OCI-LY3 (cell line): Measurements from ENCODE around the gene PARD3.

ENCODE experiments used
- CTCF ChIP-seq: fragments of 200-600, 300-600 bp; sonication (generic); IDR thresholded peaks from 2 replicates; pipeline ENCODE4 v1.5.1; 2014; ENCODE audit warnings: antibody characterized with exemption, low read length, low read depth
- EZH2phosphoT487 ChIP-seq: fragments of 200-600 bp; shearing (Covaris generic); IDR thresholded peaks from 2 replicates; pipeline ENCODE4 v1.6.1; 2018; ENCODE audit warnings: antibody characterized with exemption, mixed run types, low read depth

DNA sequence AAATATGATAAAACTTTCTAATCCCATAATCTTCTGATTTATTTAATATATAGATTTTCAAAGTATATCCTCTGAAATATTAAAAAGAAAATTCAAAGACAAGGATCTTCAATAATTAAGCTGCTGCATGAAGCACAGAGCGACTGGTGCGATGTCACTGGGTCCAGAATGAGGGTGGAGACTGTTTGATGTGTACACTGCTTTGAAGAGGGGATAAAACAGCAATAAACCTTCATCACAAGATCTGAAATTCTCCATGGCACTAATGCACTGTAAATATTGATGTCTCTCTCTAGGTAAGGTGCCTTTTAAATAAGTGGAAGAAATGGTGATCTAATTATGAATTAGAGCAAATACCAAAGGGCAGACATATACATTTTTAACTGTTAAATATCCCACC, 337.8 kb downstream of the PARD3 start:
- TF ChIP-seq CTCF: no peak
- TF ChIP-seq EZH2phosphoT487: no peak
